ENCODE data around the gene AP4S1.

The AP4S1 gene

GRCh38 chr14:30996892-30997659 is 28.4 kb upstream of the AP4S1 start:
- no peak overlapping the region for H3K4me2 ChIP-seq (ENCODE audit: low read length)

GRCh38 chr14:30998100-30998706 is 27.2 kb upstream of the AP4S1 start:
- Histone ChIP-seq H3K27me3 (ENCODE audit: control insufficient read depth, low read length) (no peaks in the 10 kb centered on the region), H3K79me2 (ENCODE audit: control insufficient read depth, low read length) (peaks cover 92% of the 10 kb centered on the region), H3K36me3 (ENCODE audit: control insufficient read depth, low read length) (peaks cover 27% of the 10 kb centered on the region), H3K4me2 (ENCODE audit: low read length) (no peak overlapping the region), H3K4me1 (ENCODE audit: control insufficient read depth, low read length) (peaks cover 21% of the 10 kb centered on the region), H3K4me3 (ENCODE audit: low read length) (no peak overlapping the region), H4K20me1 (ENCODE audit: control insufficient read depth, insufficient read depth, low read depth, low read length) (peaks cover 4% of the 10 kb centered on the region; the same call in 1 of the 2 replicates), H3K9me3 (ENCODE audit: control insufficient read depth, insufficient read depth, low read length) (peaks cover 4% of the 10 kb centered on the region; the same call in 1 of the 2 replicates), H3K27ac (ENCODE audit: low read depth, low read length) (no peak overlapping the region), H3F3A (ENCODE audit: control insufficient read depth, insufficient read depth) (no peaks in the 10 kb centered on the region), H3K9me2 (replicated peaks; ENCODE audit: control insufficient read depth, low read length) (no peaks in the 10 kb centered on the region)
- TF ChIP-seq EZH2phosphoT487 (IDR thresholded peaks at IDR 0.05; ENCODE audit: borderline replicate concordance, low read length) (no peak), CTCF (IDR thresholded peaks at IDR 0.05; ENCODE audit: low read depth, low read length, poor library complexity, severe bottlenecking) (no peak)

More at GRCh38 chr14:30996892-30997659, 28.4 kb upstream of the AP4S1 start:
- Histone ChIP-seq H3K27ac (ENCODE audit: low read depth, low read length) (no peak overlapping the region), H3K4me3 (ENCODE audit: low read length) (no peak overlapping the region), H3K79me2 (ENCODE audit: control insufficient read depth, low read length) (peaks cover 96% of the 10 kb centered on the region), H3K9me2 (replicated peaks; ENCODE audit: control insufficient read depth, low read length) (no peaks in the 10 kb centered on the region), H3K36me3 (ENCODE audit: control insufficient read depth, low read length) (peaks cover 24% of the 10 kb centered on the region), H3K9me3 (ENCODE audit: control insufficient read depth, insufficient read depth, low read length) (peaks cover 4% of the 10 kb centered on the region; the same call in 1 of the 2 replicates), H3K4me1 (ENCODE audit: control insufficient read depth, low read length) (peaks cover 28% of the 10 kb centered on the region), H4K20me1 (ENCODE audit: control insufficient read depth, insufficient read depth, low read depth, low read length) (peaks cover 4% of the 10 kb centered on the region; the same call in 1 of the 2 replicates), H3K27me3 (ENCODE audit: control insufficient read depth, low read length) (no peaks in the 10 kb centered on the region), H3F3A (ENCODE audit: control insufficient read depth, insufficient read depth) (no peaks in the 10 kb centered on the region)
- TF ChIP-seq CTCF (IDR thresholded peaks at IDR 0.05; ENCODE audit: low read depth, low read length, poor library complexity, severe bottlenecking) (no peak), EZH2phosphoT487 (IDR thresholded peaks at IDR 0.05; ENCODE audit: borderline replicate concordance, low read length) (no peak)

- peaks cover 27% of the 10 kb centered on the region for H3K36me3 ChIP-seq (ENCODE audit: control insufficient read depth, low read length)
- H3K9me2 ChIP-seq (replicated peaks; ENCODE audit: control insufficient read depth, low read length) = no peaks in the 10 kb centered on the region
- peaks cover 21% of the 10 kb centered on the region for H3K4me1 ChIP-seq (ENCODE audit: control insufficient read depth, low read length)
- H3F3A ChIP-seq (ENCODE audit: control insufficient read depth, insufficient read depth) = no peaks in the 10 kb centered on the region
- H3K27ac ChIP-seq (ENCODE audit: low read depth, low read length) = no peak overlapping the region
- H3K27me3 ChIP-seq (ENCODE audit: control insufficient read depth, low read length) = no peaks in the 10 kb centered on the region
- H3K79me2 ChIP-seq (ENCODE audit: control insufficient read depth, low read length) = peaks cover 90% of the 10 kb centered on the region
- peaks cover 4% of the 10 kb centered on the region; the same call in 1 of the 2 replicates for H4K20me1 ChIP-seq (ENCODE audit: control insufficient read depth, insufficient read depth, low read depth, low read length)
- peaks cover 4% of the 10 kb centered on the region; the same call in 1 of the 2 replicates for H3K9me3 ChIP-seq (ENCODE audit: control insufficient read depth, insufficient read depth, low read length)
- no peak overlapping the region for H3K4me2 ChIP-seq (ENCODE audit: low read length)
- TF ChIP-seq CTCF (IDR thresholded peaks at IDR 0.05; ENCODE audit: low read depth, low read length, poor library complexity, severe bottlenecking) = no peak
- no peak for TF ChIP-seq EZH2phosphoT487 (IDR thresholded peaks at IDR 0.05; ENCODE audit: borderline replicate concordance, low read length)
- H3K4me3 ChIP-seq (ENCODE audit: low read length) = no peak overlapping the region
These were observed 26.2 kb upstream of the AP4S1 start for GRCh38 chr14:30999038-30999773.
